NCI-H2107 treated with DMSO at 0.1 percent for 48 hours (cell line): Measurements from ENCODE around the gene CABP7.
A peak's percentile ranks its signal among the peaks of the same experiment; 100 is the strongest.
"Not testable (repeated sequence)": the region's sequence is repeated elsewhere in the genome, so short reads cannot be mapped to it uniquely, and the experiment has no call there.

Source experiments
- DNase-seq: peaks from one replicate; lab custom pipeline; 2025; ENCODE audit not compliant: unreplicated experiment; lab: John Stamatoyannopoulos, UW

Gene CABP7

GRCh38 chr22:29747832-29748231 is 28.0 kb downstream of the CABP7 start:
- no peak for DNase-seq

- no peak for DNase-seq
Measured at GRCh38 chr22:29748248-29748893, 28.6 kb downstream of the CABP7 start.

- DNase-seq: no peak
Measured at GRCh38 chr22:29750029-29750428, 30.2 kb downstream of the CABP7 start.

GRCh38 chr22:29750559-29751538 is 31.0 kb downstream of the CABP7 start:
- no peak for DNase-seq

GRCh38 chr22:29751669-29752068 is 31.9 kb downstream of the CABP7 start:
- no peak for DNase-seq

GRCh38 chr22:29753808-29754657 is 34.2 kb downstream of the CABP7 start:
- DNase-seq: no peak

- not testable (repeated sequence) for DNase-seq
Measured at GRCh38 chr22:29754658-29755395, 35.0 kb downstream of the CABP7 start.

GRCh38 chr22:29755889-29756288 is 36.1 kb downstream of the CABP7 start:
- DNase-seq: no peak

- DNase-seq: no peak
Measured at GRCh38 chr22:29756341-29756740, 36.5 kb downstream of the CABP7 start.

GRCh38 chr22:29757096-29757495 is 37.3 kb downstream of the CABP7 start:
- no peak for DNase-seq

GRCh38 chr22:29758068-29758622 is 38.3 kb downstream of the CABP7 start:
- DNase-seq: no peak

GRCh38 chr22:29758959-29759358 is 39.2 kb downstream of the CABP7 start:
- DNase-seq: no peak

GRCh38 chr22:29762263-29762662 is 42.5 kb downstream of the CABP7 start:
- peak; percentile 13 for DNase-seq

GRCh38 chr22:29765905-29766631 is 46.3 kb downstream of the CABP7 start:
- no peak for DNase-seq

- peak; percentile 90 for DNase-seq
Measured at GRCh38 chr22:29766632-29767170, 46.9 kb downstream of the CABP7 start, which contains the start of gene ZMAT5. TSS of gene ZMAT5 (minus strand) at chr22:29767007. CDS start at chr22:29748544, 18,463 bp downstream.

- peak; percentile 90 for DNase-seq
Measured at GRCh38 chr22:29767171-29768051, 47.6 kb downstream of the CABP7 start, which contains the start of gene UQCR10. TSS of gene UQCR10 (plus strand) at chr22:29767369. CDS start at chr22:29767399, 30 bp downstream.

- no peak for DNase-seq
Measured at GRCh38 chr22:29768052-29768693, 48.4 kb downstream of the CABP7 start.
